H1 (cell line): ENCODE data around the gene MAPK8IP3. TPM values are rescaled to one million over a fixed set of nuclear protein-coding genes. Genes with fewer than 3 reads are reported as not detected.

Source experiments
- CTCF ChIA-PET: fragments of 300-600 bp; sonication (Branson Sonifier 250); formaldehyde crosslinking; loops from one replicate; lab custom pipeline; 2021; ENCODE audit not compliant: partially characterized antibody; lab: Charles Lee
- POLR2A ChIA-PET: fragments of 300-600 bp; sonication (Branson Sonifier 250); formaldehyde crosslinking; loops from one replicate; lab custom pipeline; 2021; ENCODE audit warnings: inconsistent platforms; ENCODE audit not compliant: partially characterized antibody; lab: Charles Lee
- DNase-seq, 2 experiments: peaks; one replicate each; pipeline versions ENCODE4 v3.0.0 to v3.0.0-alpha.2; 2010 to 2022; ENCODE audit warnings: low spot score in 2 of 2, low read depth in 1 of 2, mixed read lengths in 1 of 2
- FAIRE-seq: peaks from 2 replicates; lab custom pipeline; 2011; peaks lifted over from hg19 to GRCh38; lab: Jason Lieb, UNC
- H2AFZ ChIP-seq: 2 replicates; pipeline ENCODE4 v1.8.1; 2012; ENCODE audit warnings: low read length, inconsistent platforms
- H2AK5ac ChIP-seq: 2 replicates; pipeline ENCODE4 v1.6.1; 2013; ENCODE audit warnings: low read depth, low read length
- H2BK120ac ChIP-seq: replicated peaks from 2 replicates; pipeline ENCODE3; 2013; ENCODE audit warnings: low read depth, low read length, inconsistent platforms
- H2BK12ac ChIP-seq: 2 replicates; pipeline ENCODE4 v1.6.1; 2013; ENCODE audit warnings: low read depth, low read length
- H2BK15ac ChIP-seq: 2 replicates; pipeline ENCODE4 v1.6.1; 2013; ENCODE audit warnings: low read length
- H2BK20ac ChIP-seq: 2 replicates; pipeline ENCODE4 v1.6.1; 2013; ENCODE audit warnings: low read length
- H2BK5ac ChIP-seq: 2 replicates; pipeline ENCODE4 v1.6.1; 2013; ENCODE audit warnings: low read depth, low read length
- H3K14ac ChIP-seq: 2 replicates; pipeline ENCODE4 v1.6.1; 2013; ENCODE audit warnings: inconsistent platforms; ENCODE audit not compliant: insufficient read length
- H3K18ac ChIP-seq: 2 replicates; pipeline ENCODE4 v1.6.1; 2013; ENCODE audit warnings: low read length; ENCODE audit errors: extremely low read depth
- H3K23ac ChIP-seq: 2 replicates; pipeline ENCODE4 v1.6.1; 2013; ENCODE audit warnings: inconsistent platforms; ENCODE audit not compliant: insufficient read length
- H3K23me2 ChIP-seq: 2 replicates; pipeline ENCODE4 v1.6.1; 2013; ENCODE audit warnings: low read depth, low read length
- H3K27ac ChIP-seq: 2 replicates; pipeline ENCODE4 v1.6.1; 2011; ENCODE audit warnings: low read depth, low read length, inconsistent platforms
- H3K27me3 ChIP-seq, 4 experiments: replicated peaks in 1 of 4; 1 replicate in 1 of 4; 2 replicates in 3 of 4; pipeline versions ENCODE4 v1.6.1 to v1.8.1; 2011 to 2013; ENCODE audit warnings: low read length in 3 of 4, mild to moderate bottlenecking in 3 of 4, inconsistent platforms in 2 of 4, mixed read lengths in 2 of 4, moderate library complexity in 1 of 4; ENCODE audit not compliant: control insufficient read depth in 3 of 4, insufficient read depth in 3 of 4; ENCODE audit errors: extremely low read depth in 1 of 4
- H3K36me3 ChIP-seq, 4 experiments: 2 replicates each; pipeline versions ENCODE4 v1.6.1 to v1.8.1; 2011 to 2013; ENCODE audit warnings: mild to moderate bottlenecking in 4 of 4, low read length in 3 of 4, moderate library complexity in 2 of 4, control low read depth in 1 of 4, inconsistent platforms in 1 of 4; ENCODE audit not compliant: insufficient read depth in 4 of 4, control insufficient read depth in 2 of 4
- H3K4ac ChIP-seq: replicated peaks from 2 replicates; pipeline ENCODE3; 2013; ENCODE audit warnings: low read length, low read depth, mixed read lengths, inconsistent platforms; ENCODE audit not compliant: insufficient read length
- H3K4me1 ChIP-seq, 4 experiments: replicated peaks in 1 of 4; 1 replicate in 1 of 4; 2 replicates in 3 of 4; pipeline versions ENCODE4 v1.6.1 to v1.8.1; 2011 to 2013; ENCODE audit warnings: low read length in 3 of 4, inconsistent platforms in 2 of 4, mixed read lengths in 1 of 4; ENCODE audit not compliant: insufficient read depth in 4 of 4, control insufficient read depth in 3 of 4
- H3K4me2 ChIP-seq, 2 experiments: 2 replicates each; pipeline versions ENCODE4 v1.6.1 to v1.8.1; 2011 to 2013; ENCODE audit warnings: low read depth in 2 of 2, low read length in 2 of 2, control low read depth in 1 of 2, inconsistent platforms in 1 of 2, mild to moderate bottlenecking in 1 of 2; ENCODE audit not compliant: insufficient read depth in 1 of 2
- H3K4me3 ChIP-seq, 4 experiments: fragments of 200-600, 300-600 bp in 1 of 4; sonication (generic), shearing (Covaris generic), sonication (Bioruptor Twin) in 1 of 4; 2 replicates each; pipeline versions ENCODE4 v1.5.1 to v1.8.1; 2011 to 2016; ENCODE audit warnings: low read length in 4 of 4, low read depth in 3 of 4, control low read depth in 2 of 4, inconsistent platforms in 2 of 4, mild to moderate bottlenecking in 2 of 4, mixed read lengths in 1 of 4, moderate library complexity in 1 of 4; ENCODE audit not compliant: insufficient read depth in 2 of 4; ENCODE audit errors: extremely low read depth in 1 of 4
- H3K56ac ChIP-seq: replicated peaks from 2 replicates; pipeline ENCODE3; 2013; ENCODE audit warnings: low read depth, mild to moderate bottlenecking, mixed read lengths, low read length, inconsistent platforms; ENCODE audit not compliant: insufficient read length
- H3K79me1 ChIP-seq: 2 replicates; pipeline ENCODE4 v1.6.1; 2013; ENCODE audit warnings: low read depth, low read length, control low read depth
- H3K79me2 ChIP-seq, 2 experiments: 2 replicates each; pipeline versions ENCODE4 v1.6.1 to v1.8.1; 2012 to 2013; ENCODE audit warnings: low read length in 2 of 2, mild to moderate bottlenecking in 2 of 2, inconsistent platforms in 1 of 2; ENCODE audit not compliant: insufficient read depth in 2 of 2, control insufficient read depth in 1 of 2
- H3K9ac ChIP-seq, 4 experiments: replicated peaks in 1 of 4; 1 replicate in 1 of 4; 2 replicates in 3 of 4; pipeline versions ENCODE4 v1.6.1 to v1.8.1; 2011 to 2013; ENCODE audit warnings: low read depth in 3 of 4, low read length in 3 of 4, control low read depth in 2 of 4, mild to moderate bottlenecking in 2 of 4, moderate library complexity in 2 of 4, inconsistent platforms in 1 of 4; ENCODE audit errors: extremely low read depth in 1 of 4
- H3K9me3 ChIP-seq, 2 experiments: 2 replicates each; pipeline versions ENCODE4 v1.6.1 to v1.8.1; 2012 to 2013; ENCODE audit warnings: mild to moderate bottlenecking in 2 of 2, moderate library complexity in 2 of 2, control low read depth in 1 of 2, inconsistent platforms in 1 of 2, low read depth in 1 of 2, low read length in 1 of 2, mixed read lengths in 1 of 2; ENCODE audit not compliant: insufficient read depth in 2 of 2
- H4K20me1 ChIP-seq, 2 experiments: replicated peaks in 1 of 2; 2 replicates each; pipeline versions ENCODE3 to v1.8.1; 2011 to 2013; ENCODE audit warnings: inconsistent platforms in 2 of 2, low read length in 2 of 2, mild to moderate bottlenecking in 1 of 2; ENCODE audit not compliant: insufficient read depth in 2 of 2, control insufficient read depth in 1 of 2
- H4K5ac ChIP-seq: 2 replicates; pipeline ENCODE4 v1.6.1; 2013; ENCODE audit warnings: low read length, low read depth, mixed read lengths, inconsistent platforms; ENCODE audit not compliant: insufficient read length
- H4K8ac ChIP-seq: 2 replicates; pipeline ENCODE4 v1.8.0; 2013; ENCODE audit warnings: mild to moderate bottlenecking, moderate library complexity, low read length, inconsistent platforms; ENCODE audit not compliant: insufficient read depth; ENCODE audit errors: extremely low read depth
- H4K91ac ChIP-seq: replicated peaks from 2 replicates; pipeline ENCODE3; 2013; ENCODE audit warnings: low read length, mixed read lengths, inconsistent platforms; ENCODE audit not compliant: insufficient read length
- BRCA1 ChIP-seq: IDR thresholded peaks from 2 replicates; pipeline ENCODE4 v1.6.1; 2012; ENCODE audit warnings: low read depth, low read length, improper control_type of control experiment
- CHD1 ChIP-seq: IDR thresholded peaks from 2 replicates; pipeline ENCODE4 v1.6.1; 2012; ENCODE audit warnings: low read depth, low read length, improper control_type of control experiment
- CHD2 ChIP-seq: IDR thresholded peaks from 2 replicates; pipeline ENCODE4 v1.6.1; 2012; ENCODE audit warnings: low read length, improper control_type of control experiment
- MAX ChIP-seq: IDR thresholded peaks from 2 replicates; pipeline ENCODE4 v1.6.1; 2012; ENCODE audit warnings: inconsistent platforms
- NRF1 ChIP-seq: IDR thresholded peaks from 2 replicates; pipeline ENCODE4 v1.6.1; 2011; ENCODE audit warnings: mild to moderate bottlenecking, low read depth, low read length, improper control_type of control experiment
- SIX5 ChIP-seq: IDR thresholded peaks from 2 replicates; pipeline ENCODE4 v1.6.1; 2011; ENCODE audit warnings: mild to moderate bottlenecking, low read depth, low read length
- SP4 ChIP-seq: IDR thresholded peaks from 2 replicates; pipeline ENCODE4 v1.6.1; 2012; ENCODE audit warnings: low read length, inconsistent platforms
- SUZ12 ChIP-seq: fragments of 200-600 bp; sonication (generic); IDR thresholded peaks from 2 replicates; pipeline ENCODE4 v1.6.1; 2012; ENCODE audit warnings: mild to moderate bottlenecking, inconsistent platforms, low read length, moderate library complexity, mixed read lengths
- TBP ChIP-seq: IDR thresholded peaks from 2 replicates; pipeline ENCODE4 v1.6.1; 2011; ENCODE audit warnings: low read depth, low read length, improper control_type of control experiment
- WGBS, 2 experiments: shearing (Covaris generic) in 1 of 2; methylation state at CpG; one replicate each; pipeline versions ENCODE4 v1.1.6 to v1.1.7; 2013 to 2015; ENCODE audit warnings: low lambda C conversion rate in 2 of 2, mixed read lengths in 2 of 2, inconsistent platforms in 1 of 2, low coverage in 1 of 2, missing lambda C conversion rate in 1 of 2; ENCODE audit not compliant: insufficient replicate concordance in 2 of 2, insufficient coverage in 1 of 2, insufficient read length in 1 of 2; ENCODE audit errors: extremely low coverage in 1 of 2, missing lambda C conversion rate in 1 of 2; 5-methylcytosine and 5-hydroxymethylcytosine counted together
- polyA plus RNA-seq, 7 experiments: library from polyadenylated mRNA; depleted of rRNA in 3 of 7; stranded (reverse) in 5 of 7; unstranded in 2 of 7; fragments of >200 nt in 5 of 7; fragments of 200-250 nt in 2 of 7; gene quantifications; 1 replicate in 5 of 7; 2 replicates in 1 of 7; 4 replicates in 1 of 7; pipeline versions ENCODE4 v1.2.1 to v1.2.3, GENCODE V29; 2011 to 2013; ENCODE audit warnings: missing spikeins in 2 of 7, mixed read lengths in 2 of 7
- total RNA-seq: library from RNA; stranded (reverse); fragmentation: NEBNext Ultra II Directional; extraction: Animal tissue kit (Norgen Biotek cat#: 25700); gene quantifications from 2 replicates; pipeline ENCODE4 v1.2.1, GENCODE V29; 2021

Gene MAPK8IP3
- total and polyA plus RNA-seq, 2 of the 8 experiments (the other 6 are each of a cell fraction or from before 2014, with no cell fraction given), result 16.9 to 43.4 TPM

- no peak overlapping the region for H2BK12ac ChIP-seq
- WGBS, 2 experiments, result 88% methylated on average over 17 of the region's 18 CpGs; no CpG with 5 or more reads in 1 of the 2 experiments
- FAIRE-seq (no peak), DNase-seq (no peak)
- no peak overlapping the region for H2BK120ac ChIP-seq
- no peak overlapping the region for H2AFZ ChIP-seq
- H3K56ac ChIP-seq, result no peak overlapping the region
- peaks cover 0 to 6% of the 10 kb centered on the region in 2 experiments for H4K20me1 ChIP-seq
- H3K9ac ChIP-seq, result no peak overlapping the region
- CTCF ChIA-PET, result interaction anchor here (0.7 to 1.5 kb wide), 5 partner anchors 11 to 266 kb away, joined by 3 to 4 read pairs (median 3); partner anchors contain the start of genes MAPK8IP3 and TELO2
- no peak overlapping the region for H2AK5ac ChIP-seq
- H3K4me1 ChIP-seq, result peaks cover 0 to 5% (median 1%) of the 10 kb centered on the region in 4 experiments; a peak in 5 of 7 replicates
- H3K9me3 ChIP-seq, result no peaks in the 10 kb centered on the region; a peak in 1 of 4 replicates
- H3K18ac ChIP-seq, result no peak overlapping the region
- no peaks in the 10 kb centered on the region for H3K79me2 ChIP-seq
- no peak overlapping the region for H3K27ac ChIP-seq
- H4K91ac ChIP-seq, result no peak overlapping the region
- no peak overlapping the region for H2BK20ac ChIP-seq
- H3K14ac ChIP-seq, result no peak overlapping the region
- no peaks in the 10 kb centered on the region; a peak in 1 of 7 replicates for H3K27me3 ChIP-seq
- H4K5ac ChIP-seq, result no peak overlapping the region
- no peaks in the 10 kb centered on the region; the same call in 1 of the 2 replicates for H3K23me2 ChIP-seq
- no peak overlapping the region for H2BK5ac ChIP-seq
- no peak overlapping the region for H3K23ac ChIP-seq
- H3K4me3 ChIP-seq, result no peak overlapping the region
- no peaks in the 10 kb centered on the region; a peak in 1 of 8 replicates for H3K36me3 ChIP-seq
- H3K79me1 ChIP-seq, result no peaks in the 10 kb centered on the region
- no peak overlapping the region for H3K4ac ChIP-seq
- no peak overlapping the region for H2BK15ac ChIP-seq
- POLR2A ChIA-PET, result interaction anchor here (0.8 to 3.4 kb wide), 4 partner anchors 11 to 81 kb away, joined by 3 to 29 read pairs (median 4); partner anchors contain the start of genes EME2, JPT2, MRPS34 and NME3
- H3K4me2 ChIP-seq, result no peak overlapping the region
- no peak overlapping the region for H4K8ac ChIP-seq
- no peak for TF ChIP-seq CHD2
- no peak for TF ChIP-seq BRCA1
- TF ChIP-seq NRF1, result no peak
- TF ChIP-seq CHD1, result no peak
- TF ChIP-seq SIX5, result no peak
- TF ChIP-seq TBP, result no peak
- TF ChIP-seq SUZ12, result no peak
- no peak for TF ChIP-seq MAX
- no peak for TF ChIP-seq SP4
Measured at GRCh38 chr16:1758923-1759322, 52.9 kb downstream of the MAPK8IP3 start.
